ENCODE measurements around the gene CMIP. TPM values are rescaled to one million over a fixed set of nuclear protein-coding genes. Genes with fewer than 3 reads are reported as not detected.

CMIP gene
- total RNA-seq, 1 experiment from 2014 or later: 68.0 TPM

DNA sequence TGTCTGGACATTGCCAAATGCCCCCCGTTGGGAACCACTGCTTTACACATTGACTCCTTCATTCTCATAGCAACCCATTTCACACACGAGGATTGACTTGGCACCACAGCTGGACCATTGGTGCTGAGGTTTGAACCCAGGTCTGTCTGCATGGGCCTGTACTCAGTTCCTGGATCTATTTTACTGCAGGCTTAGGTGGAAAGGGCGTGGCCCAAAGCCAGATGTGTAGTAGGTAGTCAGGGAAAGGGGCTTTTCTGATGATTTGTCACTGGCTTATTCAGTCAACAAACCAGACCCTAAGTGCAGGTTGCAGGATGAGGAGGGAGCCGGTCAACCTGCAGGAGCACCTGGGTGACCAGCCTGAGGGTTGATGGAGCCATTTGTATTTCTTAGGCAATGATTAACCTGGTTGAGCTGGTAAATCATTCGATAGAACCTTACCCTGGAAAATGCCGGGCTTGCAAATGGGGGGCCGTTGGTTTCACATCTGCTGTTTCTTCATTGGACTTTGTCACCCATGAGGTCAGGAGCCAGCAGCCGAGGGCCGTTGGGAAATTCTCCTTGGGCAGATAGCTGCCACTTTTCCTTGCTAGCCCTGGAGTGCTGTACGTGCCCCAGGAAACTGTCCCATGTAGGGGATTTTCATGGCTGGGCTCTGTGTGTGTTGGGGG, 104.4 kb downstream of the CMIP start:
- peak overlapping the region; percentile 92 for H3K27ac Mint-ChIP-seq (ENCODE audit: unreplicated experiment)
- TF ChIP-seq, protein P1, sequence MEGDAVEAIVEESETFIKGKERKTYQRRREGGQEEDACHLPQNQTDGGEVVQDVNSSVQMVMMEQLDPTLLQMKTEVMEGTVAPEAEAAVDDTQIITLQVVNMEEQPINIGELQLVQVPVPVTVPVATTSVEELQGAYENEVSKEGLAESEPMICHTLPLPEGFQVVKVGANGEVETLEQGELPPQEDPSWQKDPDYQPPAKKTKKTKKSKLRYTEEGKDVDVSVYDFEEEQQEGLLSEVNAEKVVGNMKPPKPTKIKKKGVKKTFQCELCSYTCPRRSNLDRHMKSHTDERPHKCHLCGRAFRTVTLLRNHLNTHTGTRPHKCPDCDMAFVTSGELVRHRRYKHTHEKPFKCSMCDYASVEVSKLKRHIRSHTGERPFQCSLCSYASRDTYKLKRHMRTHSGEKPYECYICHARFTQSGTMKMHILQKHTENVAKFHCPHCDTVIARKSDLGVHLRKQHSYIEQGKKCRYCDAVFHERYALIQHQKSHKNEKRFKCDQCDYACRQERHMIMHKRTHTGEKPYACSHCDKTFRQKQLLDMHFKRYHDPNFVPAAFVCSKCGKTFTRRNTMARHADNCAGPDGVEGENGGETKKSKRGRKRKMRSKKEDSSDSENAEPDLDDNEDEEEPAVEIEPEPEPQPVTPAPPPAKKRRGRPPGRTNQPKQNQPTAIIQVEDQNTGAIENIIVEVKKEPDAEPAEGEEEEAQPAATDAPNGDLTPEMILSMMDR (IDR thresholded peaks at IDR 0.05; ENCODE audit: insufficient read depth in 1 of 2, low read depth in 1 of 2, low read length in 1 of 2, severe bottlenecking in 1 of 2, unreplicated experiment in 1 of 2): no peak
- no peaks in the 10 kb centered on the region for H3K27me3 Mint-ChIP-seq (ENCODE audit: insufficient read depth, unreplicated experiment)
- ChIA-PET POLR2A (interaction anchor here (0.6 to 1.2 kb wide), 5 partner anchors 15 to 143 kb away, joined by 3 to 5 read pairs (median 3); partner anchors contain the start of gene CMIP), CTCF (interaction anchor here (0.7 to 1.4 kb wide), 4 partner anchors 9 to 146 kb away, joined by 3 to 11 read pairs (median 4); no protein-coding TSS in a partner anchor)
- BruUV-seq (replicated peaks): no TSS peak
- H3K4me3 Mint-ChIP-seq (ENCODE audit: unreplicated experiment): peak overlapping the region; percentile 66
- Histone ChIP-seq H3K4me1 (peaks cover 50% of the 10 kb centered on the region), H3K36me3 (ENCODE audit: control insufficient read depth, insufficient read depth, low read length) (no peaks in the 10 kb centered on the region), H3K27me3 (replicated peaks; ENCODE audit: control insufficient read depth, insufficient read depth, low read length) (no peaks in the 10 kb centered on the region), H3K4me3 (ENCODE audit: low read depth, low read length) (peak overlapping the region; percentile 13; the same call in 1 of the 2 replicates), H3K9me3 (no peaks in the 10 kb centered on the region)
- peaks cover 26% of the 10 kb centered on the region for H3K36me3 Mint-ChIP-seq (ENCODE audit: insufficient read depth, unreplicated experiment)
- H3K9me3 Mint-ChIP-seq (ENCODE audit: unreplicated experiment): no peaks in the 10 kb centered on the region
- intact Hi-C loops (cut with micrococcal nuclease; ENCODE audit: unreplicated experiment): loop anchor here (1.0 to 2.0 kb wide), 6 partner anchors 10 to 100 kb away; no protein-coding TSS in a partner anchor
- peak; percentile 93 for DNase-seq
- peaks cover 53% of the 10 kb centered on the region for H3K4me1 Mint-ChIP-seq (ENCODE audit: low read depth, unreplicated experiment)

DNA sequence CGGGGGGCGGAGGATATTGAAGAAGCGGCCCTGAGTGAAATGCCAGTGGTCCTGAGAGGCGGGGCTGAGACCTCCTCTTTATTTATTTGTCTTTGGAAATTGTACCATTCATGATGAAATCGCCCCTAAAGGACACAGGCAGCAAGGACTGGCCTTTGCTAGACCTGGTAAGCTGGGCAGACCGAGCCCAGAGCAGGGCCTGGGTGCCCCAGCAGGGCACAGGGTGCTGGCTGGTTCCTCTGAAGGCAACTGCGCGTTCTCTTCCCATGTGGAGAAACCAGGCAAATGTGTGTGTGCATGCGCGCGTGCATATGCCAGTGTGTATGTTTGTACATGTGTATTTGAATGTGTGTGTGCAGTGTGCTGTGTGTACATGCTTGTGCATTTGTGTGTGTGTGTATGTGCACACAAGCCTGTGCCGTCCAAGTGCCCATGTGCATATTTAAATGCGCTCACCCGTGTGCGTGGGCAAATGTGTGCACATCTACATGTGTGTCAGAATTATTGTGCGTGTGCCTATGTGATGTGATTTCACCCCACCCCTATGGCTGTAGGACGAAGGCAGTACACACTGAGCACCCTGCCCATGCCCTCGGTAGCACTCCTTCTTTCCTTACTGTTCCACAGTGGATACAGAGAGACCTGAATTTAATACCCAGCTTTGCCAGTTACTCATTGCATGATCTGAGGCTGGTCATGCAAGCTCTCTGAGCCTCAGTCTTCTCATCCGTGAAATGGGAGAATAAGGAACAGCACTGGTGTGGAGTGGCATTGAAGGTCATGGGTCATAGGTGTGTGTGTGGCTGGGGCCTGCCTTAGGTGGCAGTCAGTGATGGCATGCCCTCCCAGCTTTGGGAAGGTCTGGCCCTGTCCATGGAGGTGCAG, 105.2 kb downstream of the CMIP start:
- intact Hi-C loops (cut with micrococcal nuclease; ENCODE audit: unreplicated experiment): loop anchor here (1.0 to 2.0 kb wide), 6 partner anchors 10 to 101 kb away; no protein-coding TSS in a partner anchor
- CTCF ChIA-PET: interaction anchor here (0.7 to 1.4 kb wide), 3 partner anchors 8 to 88 kb away, joined by 3 to 11 read pairs (median 5); no protein-coding TSS in a partner anchor

More for the DNA sequence above, 105.2 kb downstream of the CMIP start:
- Histone ChIP-seq H3K27me3 (replicated peaks; ENCODE audit: control insufficient read depth, insufficient read depth, low read length) (no peaks in the 10 kb centered on the region), H3K4me3 (ENCODE audit: low read depth, low read length) (peak overlapping the region; percentile 13; the same call in 1 of the 2 replicates), H3K9me3 (no peaks in the 10 kb centered on the region), H3K4me1 (peaks cover 43% of the 10 kb centered on the region), H3K36me3 (ENCODE audit: control insufficient read depth, insufficient read depth, low read length) (no peaks in the 10 kb centered on the region)
- Mint-ChIP-seq H3K4me1 (ENCODE audit: low read depth, unreplicated experiment) (peaks cover 46% of the 10 kb centered on the region), H3K27ac (ENCODE audit: unreplicated experiment) (peak overlapping the region; percentile 92), H3K27me3 (ENCODE audit: insufficient read depth, unreplicated experiment) (no peaks in the 10 kb centered on the region), H3K4me3 (ENCODE audit: unreplicated experiment) (peak overlapping the region; percentile 66), H3K36me3 (ENCODE audit: insufficient read depth, unreplicated experiment) (peaks cover 26% of the 10 kb centered on the region), H3K9me3 (ENCODE audit: unreplicated experiment) (no peaks in the 10 kb centered on the region)
- TF ChIP-seq, protein P1 (IDR thresholded peaks at IDR 0.05; ENCODE audit: insufficient read depth in 1 of 2, low read depth in 1 of 2, low read length in 1 of 2, severe bottlenecking in 1 of 2, unreplicated experiment in 1 of 2): no peak
- no peak for DNase-seq
- TSS peak; percentile 72 for BruUV-seq (replicated peaks)
- POLR2A ChIA-PET: interaction anchor here (0.6 to 1.2 kb wide), 4 partner anchors 16 to 105 kb away, joined by 3 to 5 read pairs (median 4); partner anchors contain the start of gene CMIP
